Sciatic nerve (tissue), 2 donors: ENCODE measurements around the gene BMPR1B. TPM values are rescaled to one million over a fixed set of nuclear protein-coding genes. Genes with fewer than 3 reads are reported as not detected.
A peak's percentile ranks its signal among the peaks of the same experiment; 100 is the strongest.

Source experiments
- ATAC-seq: fragments of 200-7000 bp; cut with Tn5 transposase; one replicate; pipeline ENCODE4 v1.9.1; 2020; ENCODE audit warnings: mild to moderate bottlenecking, moderate library complexity
- DNase-seq: peaks from one replicate; pipeline ENCODE4 v3.0.0-alpha.2; 2020; ENCODE audit warnings: low spot score
- intact Hi-C: fragments of 100-400 bp; cut with DNase I; formaldehyde crosslinking; loops from one replicate; pipeline ENCODE4 v1.14.2; 2022
- total RNA-seq: library from RNA; stranded (reverse); fragmentation: NEBNext Ultra II Directional; extraction: Animal tissue kit (Norgen Biotek cat#: 25700); gene quantifications from one replicate; pipeline ENCODE4 v1.2.1, GENCODE V29; 2021
- donor health status: DM: no; HTN: no; CAD: no.
- donor health status: DM: no; HTN: no; CAD: no.

Gene BMPR1B
- total RNA-seq, 1 donor from 2014 or later = 39.9 TPM

- DNase-seq = no peak
- intact Hi-C loops = loop anchor here (5.0 kb wide), 1 partner anchor 579 kb away; no protein-coding TSS in a partner anchor
These were observed 238.1 kb downstream of the BMPR1B start for GRCh38 chr4:94995684-94996394.

GRCh38 chr4:95000076-95000648 is 242.4 kb downstream of the BMPR1B start:
- no peak for ATAC-seq
- intact Hi-C loops = no loop called here
- no peak for DNase-seq

More at GRCh38 chr4:94995684-94996394, 238.1 kb downstream of the BMPR1B start:
- peak; percentile 76 for ATAC-seq

- intact Hi-C loops = no loop called here
- DNase-seq (no peak), ATAC-seq (no peak)
These were observed 247.2 kb downstream of the BMPR1B start for GRCh38 chr4:95004912-95005311.

- DNase-seq = no peak
- intact Hi-C loops = no loop called here
- no peak for ATAC-seq
These were observed 250.2 kb downstream of the BMPR1B start for GRCh38 chr4:95007998-95008397.

- ATAC-seq = no peak
- intact Hi-C loops = no loop called here
These were observed 255.5 kb downstream of the BMPR1B start for GRCh38 chr4:95013236-95013635.

GRCh38 chr4:95014068-95014467 is 256.3 kb downstream of the BMPR1B start:
- intact Hi-C loops = no loop called here

More at GRCh38 chr4:95013236-95013635, 255.5 kb downstream of the BMPR1B start:
- DNase-seq = no peak

GRCh38 chr4:95017305-95018064 is 259.7 kb downstream of the BMPR1B start:
- DNase-seq (no peak), ATAC-seq (no peak)
- intact Hi-C loops = no loop called here

More at GRCh38 chr4:95014068-95014467, 256.3 kb downstream of the BMPR1B start:
- DNase-seq = no peak
- ATAC-seq = no peak

GRCh38 chr4:95018785-95019184 is 261.0 kb downstream of the BMPR1B start:
- DNase-seq (no peak), ATAC-seq (no peak)
- intact Hi-C loops = no loop called here

GRCh38 chr4:95020521-95020920 is 262.8 kb downstream of the BMPR1B start:
- intact Hi-C loops = no loop called here
- ATAC-seq = no peak
- no peak for DNase-seq

- intact Hi-C loops = no loop called here
- ATAC-seq = no peak
- no peak for DNase-seq
These were observed 263.3 kb downstream of the BMPR1B start for GRCh38 chr4:95021099-95021498.

- intact Hi-C loops = no loop called here
- no peak for ATAC-seq
- DNase-seq = no peak
These were observed 265.4 kb downstream of the BMPR1B start for GRCh38 chr4:95023110-95023509.

- intact Hi-C loops = no loop called here
- DNase-seq (no peak), ATAC-seq (no peak)
These were observed 270.3 kb downstream of the BMPR1B start for GRCh38 chr4:95027905-95028618.

- no peak for DNase-seq
- intact Hi-C loops = no loop called here
- ATAC-seq = no peak
These were observed 281.0 kb downstream of the BMPR1B start for GRCh38 chr4:95038791-95039190.

- DNase-seq (no peak), ATAC-seq (peak; percentile 27)
- intact Hi-C loops = no loop called here
These were observed 286.6 kb downstream of the BMPR1B start for GRCh38 chr4:95044324-95044837.

- ATAC-seq (no peak), DNase-seq (no peak)
- intact Hi-C loops = no loop called here
These were observed 287.7 kb downstream of the BMPR1B start for GRCh38 chr4:95045429-95045828.

- ATAC-seq (no peak), DNase-seq (no peak)
- intact Hi-C loops = no loop called here
These were observed 290.5 kb downstream of the BMPR1B start for GRCh38 chr4:95048296-95048695.

GRCh38 chr4:95049551-95050233 is 291.9 kb downstream of the BMPR1B start:
- ATAC-seq = peak; percentile 70
- DNase-seq = no peak
- intact Hi-C loops = no loop called here

- intact Hi-C loops = no loop called here
- peak; percentile 29 for ATAC-seq
- no peak for DNase-seq
These were observed 293.4 kb downstream of the BMPR1B start for GRCh38 chr4:95050980-95051701.
